GM12892 (cell line): ENCODE data around the gene PSG3.
"Not testable (repeated sequence)": the region's sequence is repeated elsewhere in the genome, so short reads cannot be mapped to it uniquely, and the experiment has no call there.

Source experiments
- POLR2A ChIP-seq: IDR thresholded peaks from 2 replicates; pipeline ENCODE4 v1.6.1; 2011; ENCODE audit warnings: low read depth, low read length, control low read depth
- POLR2AphosphoS5 ChIP-seq: IDR thresholded peaks from 2 replicates; pipeline ENCODE4 v1.6.1; 2011; ENCODE audit warnings: low read depth, low read length, control low read depth
- TAF1 ChIP-seq: IDR thresholded peaks from 2 replicates; pipeline ENCODE4 v1.6.1; 2011; ENCODE audit warnings: low read depth, mild to moderate bottlenecking, control low read depth, low read length, borderline replicate concordance

- TF ChIP-seq POLR2AphosphoS5, POLR2A, TAF1: not testable (repeated sequence)
Measured at GRCh38 chr19:42787766-42788165, 47.5 kb upstream of the PSG3 start.
